HCT116 (cell line): ENCODE measurements around the gene HOOK1. TPM values are rescaled to one million over a fixed set of nuclear protein-coding genes. Genes with fewer than 3 reads are reported as not detected.

Experiments
- ATAC-seq: fragments of 200-7000 bp; cut with Tn5 transposase; 2 replicates; pipeline ENCODE4 v1.9.1; 2020; ENCODE audit warnings: mild to moderate bottlenecking, moderate library complexity
- BruUV-seq: library from RNA; stranded (reverse); fragments of 400-500 nt; replicated peaks from 2 replicates; lab custom pipeline; 2021; lab: Mats Ljungman, UMichigan
- CTCF ChIA-PET: fragments of 300-600 bp; sonication (Branson Sonifier 250); formaldehyde crosslinking; loops from one replicate; lab custom pipeline; 2021; ENCODE audit warnings: antibody characterized with exemption; lab: Charles Lee
- POLR2A ChIA-PET: fragments of 300-600, 350-600 bp; sonication (Branson Sonifier 250); formaldehyde crosslinking; loops from one replicate; lab custom pipeline; 2021; ENCODE audit warnings: antibody characterized with exemption; lab: Charles Lee
- RAD21 ChIA-PET, 2 experiments: fragments of 300-600 bp; sonication (Branson Sonifier 250); formaldehyde crosslinking; loops; one replicate each; lab custom pipeline; 2023; ENCODE audit warnings: low total read pairs in 2 of 2; ENCODE audit not compliant: uncharacterized antibody in 2 of 2, unreplicated experiment in 2 of 2, low non-redundant PET in 1 of 2; lab: Charles Lee
- DNase-seq: peaks from one replicate; pipeline ENCODE4 v3.0.0-alpha.2; 2010; ENCODE audit warnings: low read depth, low spot score
- H2AFZ ChIP-seq: fragments of 200-600 bp; shearing (Covaris generic), sonication (generic); 2 replicates; pipeline ENCODE4 v1.6.1; 2017; ENCODE audit warnings: low read depth, mixed run types, mixed read lengths, antibody characterized with exemption, low read length; ENCODE audit not compliant: poor library complexity, severe bottlenecking
- H3K27ac ChIP-seq: 2 replicates; pipeline ENCODE4 v1.5.1; 2012; ENCODE audit warnings: low read depth, low read length
- H3K27me3 ChIP-seq: fragments of 200-600 bp; sonication (generic); 2 replicates; pipeline ENCODE4 v1.6.1; 2016; ENCODE audit warnings: mixed run types, low read length, mixed read lengths; ENCODE audit not compliant: insufficient read depth
- H3K36me3 ChIP-seq, 2 experiments: fragments of 200-500 bp in 1 of 2; fragments of 200-600 bp in 1 of 2; sonication (Bioruptor generic) in 1 of 2; sonication (generic) in 1 of 2; 2 replicates each; pipeline versions ENCODE4 v1.5.1 to v1.6.1; 2014 to 2016; ENCODE audit warnings: low read length in 2 of 2, inconsistent platforms in 1 of 2, mixed read lengths in 1 of 2, mixed run types in 1 of 2; ENCODE audit not compliant: insufficient read depth in 2 of 2, control insufficient read depth in 1 of 2
- H3K4me1 ChIP-seq, 2 experiments: fragments of 200-600 bp in 1 of 2; sonication (generic) in 1 of 2; 2 replicates each; pipeline versions ENCODE4 v1.5.1 to v1.6.1; 2012 to 2017; ENCODE audit warnings: low read length in 2 of 2, inconsistent platforms in 1 of 2, mild to moderate bottlenecking in 1 of 2, mixed read lengths in 1 of 2, mixed run types in 1 of 2, moderate library complexity in 1 of 2; ENCODE audit not compliant: insufficient read depth in 2 of 2, control insufficient read depth in 1 of 2
- H3K4me2 ChIP-seq: fragments of 200-600 bp; sonication (generic); 2 replicates; pipeline ENCODE4 v1.6.1; 2017; ENCODE audit warnings: mixed run types, low read length, mixed read lengths
- H3K4me3 ChIP-seq, 2 experiments: fragments of 200-600 bp in 1 of 2; sonication (generic) in 1 of 2; replicated peaks in 1 of 2; 2 replicates each; pipeline ENCODE4 v1.5.1; 2011 to 2016; ENCODE audit warnings: low read length in 2 of 2, control low read depth in 1 of 2, low read depth in 1 of 2, mild to moderate bottlenecking in 1 of 2, mixed read lengths in 1 of 2, mixed run types in 1 of 2
- H3K79me2 ChIP-seq: fragments of 200-600 bp; sonication (generic); 2 replicates; pipeline ENCODE4 v1.6.1; 2017; ENCODE audit warnings: mild to moderate bottlenecking, mixed run types, low read length, moderate library complexity, mixed read lengths; ENCODE audit not compliant: insufficient read depth
- H3K9ac ChIP-seq: fragments of 200-600 bp; sonication (generic); 2 replicates; pipeline ENCODE4 v1.6.1; 2016; ENCODE audit warnings: low read length, mixed read lengths
- H3K9me2 ChIP-seq: fragments of 200-600 bp; sonication (generic), shearing (Covaris generic); 2 replicates; pipeline ENCODE4 v1.6.1; 2017; ENCODE audit warnings: mixed run types, mild to moderate bottlenecking, moderate library complexity; ENCODE audit not compliant: insufficient read depth
- H3K9me3 ChIP-seq, 2 experiments: fragments of 200-500 bp in 1 of 2; fragments of 200-600 bp in 1 of 2; sonication (Bioruptor generic) in 1 of 2; sonication (generic) in 1 of 2; 2 replicates each; pipeline ENCODE4 v1.6.1; 2014 to 2017; ENCODE audit warnings: low read length in 2 of 2, mixed read lengths in 2 of 2, inconsistent platforms in 1 of 2, low read depth in 1 of 2, mild to moderate bottlenecking in 1 of 2, mixed run types in 1 of 2, moderate library complexity in 1 of 2; ENCODE audit not compliant: control insufficient read depth in 1 of 2, insufficient read depth in 1 of 2
- H4K20me1 ChIP-seq: fragments of 200-600 bp; sonication (generic), shearing (Covaris generic); 2 replicates; pipeline ENCODE4 v1.6.1; 2017; ENCODE audit warnings: mixed run types, mild to moderate bottlenecking, moderate library complexity; ENCODE audit not compliant: insufficient read depth
- CEBPB ChIP-seq: IDR thresholded peaks from 2 replicates; pipeline ENCODE4 v1.6.1; 2012; ENCODE audit warnings: low read depth
- EGR1 ChIP-seq: IDR thresholded peaks from 2 replicates; pipeline ENCODE4 v1.6.1; 2012; ENCODE audit warnings: low read depth
- ELF1 ChIP-seq: IDR thresholded peaks from 2 replicates; pipeline ENCODE4 v1.6.1; 2012; ENCODE audit warnings: low read depth, borderline replicate concordance
- EZH2 ChIP-seq: fragments of 200-600 bp; sonication (generic); IDR thresholded peaks from 2 replicates; pipeline ENCODE4 v1.6.1; 2017; ENCODE audit warnings: antibody characterized with exemption, mixed run types
- EZH2phosphoT487 ChIP-seq: fragments of 200-600 bp; IDR thresholded peaks from 2 replicates; pipeline ENCODE4 v1.6.1; 2018; ENCODE audit warnings: antibody characterized with exemption, borderline replicate concordance
- FOSL1 ChIP-seq: IDR thresholded peaks from 2 replicates; pipeline ENCODE4 v1.6.1; 2012; ENCODE audit warnings: low read depth
- JUND ChIP-seq: IDR thresholded peaks from 2 replicates; pipeline ENCODE4 v1.6.1; 2012
- POLR2A ChIP-seq: IDR thresholded peaks from 2 replicates; pipeline ENCODE4 v1.7.0; 2011; ENCODE audit warnings: borderline replicate concordance; ENCODE audit not compliant: insufficient read depth, insufficient read length; ENCODE audit errors: extremely low read depth
- POLR2AphosphoS5 ChIP-seq: IDR thresholded peaks from 2 replicates; pipeline ENCODE4 v1.6.1; 2011; ENCODE audit warnings: mild to moderate bottlenecking, low read depth, low read length, moderate library complexity
- RAD21 ChIP-seq: IDR thresholded peaks from 2 replicates; pipeline ENCODE4 v1.6.1; 2012; ENCODE audit warnings: low read depth, mild to moderate bottlenecking
- SIN3A ChIP-seq: IDR thresholded peaks from 2 replicates; pipeline ENCODE4 v1.6.1; 2012; ENCODE audit warnings: low read depth
- SP1 ChIP-seq: IDR thresholded peaks from 2 replicates; pipeline ENCODE4 v1.6.1; 2012; ENCODE audit warnings: low read depth
- TCF7L2 ChIP-seq: IDR thresholded peaks from 2 replicates; pipeline ENCODE4 v1.7.0; 2011; ENCODE audit warnings: borderline replicate concordance, inconsistent platforms; ENCODE audit not compliant: insufficient read depth, insufficient read length; ENCODE audit errors: extremely low read depth
- YY1 ChIP-seq: IDR thresholded peaks from 2 replicates; pipeline ENCODE4 v1.6.1; 2011; ENCODE audit warnings: low read length, low read depth, moderate library complexity, mild to moderate bottlenecking; ENCODE audit not compliant: insufficient replicate concordance; ENCODE audit errors: extremely low read depth
- intact Hi-C: fragments of 100-400 bp; cut with micrococcal nuclease; formaldehyde crosslinking; loops from 2 replicates; pipeline ENCODE4 v1.10.0; 2022
- total RNA-seq: library from RNA; stranded (reverse); gene quantifications from one replicate; pipeline ENCODE4 v1.2.1, GENCODE V29; 2021; ENCODE audit not compliant: unreplicated experiment
- TF ChIP-seq, protein P1 (sequence below), 3 experiments: fragments of 200-600 bp in 1 of 3; sonication (generic) in 1 of 3; IDR thresholded peaks in 2 of 3; conservative IDR thresholded peaks in 1 of 3; 2 replicates each; pipeline ENCODE4 v1.5.1; 2012 to 2017; ENCODE audit warnings: low read depth in 2 of 3, low read length in 2 of 3, antibody characterized with exemption in 1 of 3, borderline replicate concordance in 1 of 3, control low read depth in 1 of 3, mild to moderate bottlenecking in 1 of 3, mixed read lengths in 1 of 3, mixed run types in 1 of 3, moderate library complexity in 1 of 3; ENCODE audit not compliant: insufficient read depth in 1 of 3
- TF ChIP-seq, protein P2 (sequence below): IDR thresholded peaks from 2 replicates; pipeline ENCODE4 v1.6.1; 2012; ENCODE audit warnings: low read depth
- TF ChIP-seq, protein P3 (sequence below): IDR thresholded peaks from 2 replicates; pipeline ENCODE4 v1.6.1; 2011; ENCODE audit warnings: mild to moderate bottlenecking, low read length, moderate library complexity; ENCODE audit not compliant: insufficient replicate concordance; ENCODE audit errors: extremely low read depth
- TF ChIP-seq, protein P4 (sequence below): IDR thresholded peaks from 2 replicates; pipeline ENCODE4 v1.6.1; 2012

Gene HOOK1
- total RNA-seq, 1 experiment from 2014 or later, result 30.9 TPM

DNA sequence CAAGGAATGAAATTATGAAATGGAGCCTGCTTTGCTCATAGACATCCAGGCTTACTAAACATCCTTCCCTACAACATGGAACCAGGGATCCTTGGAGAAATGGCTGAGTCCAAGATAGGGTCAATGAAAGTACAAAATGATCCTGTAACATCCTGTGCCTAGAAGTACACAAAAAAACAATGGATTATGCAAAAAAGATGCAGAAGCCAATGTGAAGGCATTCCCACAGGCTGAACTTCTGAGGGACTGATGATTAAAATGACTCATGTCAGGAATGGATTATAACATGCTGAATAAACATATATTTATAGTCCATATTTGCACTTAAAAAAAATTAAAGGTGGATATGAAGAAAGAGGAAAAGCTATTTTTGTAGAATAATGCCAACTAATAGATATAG, 10.4 kb upstream of the HOOK1 start:
- no peaks in the 10 kb centered on the region for H3K9me3 ChIP-seq
- POLR2A ChIA-PET, result interaction anchor here (2.5 kb wide), 1 partner anchor 10 kb away, joined by 6 read pairs; the partner anchor contains the start of gene HOOK1
- H3K4me3 ChIP-seq, result no peak overlapping the region
- H2AFZ ChIP-seq, result no peak overlapping the region
- intact Hi-C loops, result no loop called here
- no peak overlapping the region for H3K9ac ChIP-seq
- TF ChIP-seq SP1 (no peak), EGR1 (no peak), ELF1 (no peak), POLR2AphosphoS5 (no peak), SIN3A (no peak), FOSL1 (no peak), CEBPB (no peak), TCF7L2 (no peak), YY1 (no peak), EZH2 (no peak), POLR2A (no peak), RAD21 (no peak), EZH2phosphoT487 (no peak), JUND (no peak)
- TF ChIP-seq, protein P1, sequence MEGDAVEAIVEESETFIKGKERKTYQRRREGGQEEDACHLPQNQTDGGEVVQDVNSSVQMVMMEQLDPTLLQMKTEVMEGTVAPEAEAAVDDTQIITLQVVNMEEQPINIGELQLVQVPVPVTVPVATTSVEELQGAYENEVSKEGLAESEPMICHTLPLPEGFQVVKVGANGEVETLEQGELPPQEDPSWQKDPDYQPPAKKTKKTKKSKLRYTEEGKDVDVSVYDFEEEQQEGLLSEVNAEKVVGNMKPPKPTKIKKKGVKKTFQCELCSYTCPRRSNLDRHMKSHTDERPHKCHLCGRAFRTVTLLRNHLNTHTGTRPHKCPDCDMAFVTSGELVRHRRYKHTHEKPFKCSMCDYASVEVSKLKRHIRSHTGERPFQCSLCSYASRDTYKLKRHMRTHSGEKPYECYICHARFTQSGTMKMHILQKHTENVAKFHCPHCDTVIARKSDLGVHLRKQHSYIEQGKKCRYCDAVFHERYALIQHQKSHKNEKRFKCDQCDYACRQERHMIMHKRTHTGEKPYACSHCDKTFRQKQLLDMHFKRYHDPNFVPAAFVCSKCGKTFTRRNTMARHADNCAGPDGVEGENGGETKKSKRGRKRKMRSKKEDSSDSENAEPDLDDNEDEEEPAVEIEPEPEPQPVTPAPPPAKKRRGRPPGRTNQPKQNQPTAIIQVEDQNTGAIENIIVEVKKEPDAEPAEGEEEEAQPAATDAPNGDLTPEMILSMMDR (IDR thresholded peaks at IDR 0.05 in 2 of 3, conservative IDR thresholded peaks at IDR 0.05 in 1 of 3; ENCODE audit: borderline replicate concordance in 1 of 3, insufficient read depth in 1 of 3, low read depth in 2 of 3, low read length in 2 of 3), result no peak
- TF ChIP-seq, protein P2, sequence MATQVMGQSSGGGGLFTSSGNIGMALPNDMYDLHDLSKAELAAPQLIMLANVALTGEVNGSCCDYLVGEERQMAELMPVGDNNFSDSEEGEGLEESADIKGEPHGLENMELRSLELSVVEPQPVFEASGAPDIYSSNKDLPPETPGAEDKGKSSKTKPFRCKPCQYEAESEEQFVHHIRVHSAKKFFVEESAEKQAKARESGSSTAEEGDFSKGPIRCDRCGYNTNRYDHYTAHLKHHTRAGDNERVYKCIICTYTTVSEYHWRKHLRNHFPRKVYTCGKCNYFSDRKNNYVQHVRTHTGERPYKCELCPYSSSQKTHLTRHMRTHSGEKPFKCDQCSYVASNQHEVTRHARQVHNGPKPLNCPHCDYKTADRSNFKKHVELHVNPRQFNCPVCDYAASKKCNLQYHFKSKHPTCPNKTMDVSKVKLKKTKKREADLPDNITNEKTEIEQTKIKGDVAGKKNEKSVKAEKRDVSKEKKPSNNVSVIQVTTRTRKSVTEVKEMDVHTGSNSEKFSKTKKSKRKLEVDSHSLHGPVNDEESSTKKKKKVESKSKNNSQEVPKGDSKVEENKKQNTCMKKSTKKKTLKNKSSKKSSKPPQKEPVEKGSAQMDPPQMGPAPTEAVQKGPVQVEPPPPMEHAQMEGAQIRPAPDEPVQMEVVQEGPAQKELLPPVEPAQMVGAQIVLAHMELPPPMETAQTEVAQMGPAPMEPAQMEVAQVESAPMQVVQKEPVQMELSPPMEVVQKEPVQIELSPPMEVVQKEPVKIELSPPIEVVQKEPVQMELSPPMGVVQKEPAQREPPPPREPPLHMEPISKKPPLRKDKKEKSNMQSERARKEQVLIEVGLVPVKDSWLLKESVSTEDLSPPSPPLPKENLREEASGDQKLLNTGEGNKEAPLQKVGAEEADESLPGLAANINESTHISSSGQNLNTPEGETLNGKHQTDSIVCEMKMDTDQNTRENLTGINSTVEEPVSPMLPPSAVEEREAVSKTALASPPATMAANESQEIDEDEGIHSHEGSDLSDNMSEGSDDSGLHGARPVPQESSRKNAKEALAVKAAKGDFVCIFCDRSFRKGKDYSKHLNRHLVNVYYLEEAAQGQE, result no peak
- TF ChIP-seq, protein P3, sequence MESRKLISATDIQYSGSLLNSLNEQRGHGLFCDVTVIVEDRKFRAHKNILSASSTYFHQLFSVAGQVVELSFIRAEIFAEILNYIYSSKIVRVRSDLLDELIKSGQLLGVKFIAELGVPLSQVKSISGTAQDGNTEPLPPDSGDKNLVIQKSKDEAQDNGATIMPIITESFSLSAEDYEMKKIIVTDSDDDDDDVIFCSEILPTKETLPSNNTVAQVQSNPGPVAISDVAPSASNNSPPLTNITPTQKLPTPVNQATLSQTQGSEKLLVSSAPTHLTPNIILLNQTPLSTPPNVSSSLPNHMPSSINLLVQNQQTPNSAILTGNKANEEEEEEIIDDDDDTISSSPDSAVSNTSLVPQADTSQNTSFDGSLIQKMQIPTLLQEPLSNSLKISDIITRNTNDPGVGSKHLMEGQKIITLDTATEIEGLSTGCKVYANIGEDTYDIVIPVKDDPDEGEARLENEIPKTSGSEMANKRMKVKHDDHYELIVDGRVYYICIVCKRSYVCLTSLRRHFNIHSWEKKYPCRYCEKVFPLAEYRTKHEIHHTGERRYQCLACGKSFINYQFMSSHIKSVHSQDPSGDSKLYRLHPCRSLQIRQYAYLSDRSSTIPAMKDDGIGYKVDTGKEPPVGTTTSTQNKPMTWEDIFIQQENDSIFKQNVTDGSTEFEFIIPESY, result no peak
- TF ChIP-seq, protein P4, sequence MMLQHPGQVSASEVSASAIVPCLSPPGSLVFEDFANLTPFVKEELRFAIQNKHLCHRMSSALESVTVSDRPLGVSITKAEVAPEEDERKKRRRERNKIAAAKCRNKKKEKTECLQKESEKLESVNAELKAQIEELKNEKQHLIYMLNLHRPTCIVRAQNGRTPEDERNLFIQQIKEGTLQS, result no peak
- no peaks in the 10 kb centered on the region for H3K79me2 ChIP-seq
- no peaks in the 10 kb centered on the region for H3K4me1 ChIP-seq
- H3K27ac ChIP-seq, result no peak overlapping the region
- ATAC-seq, result no peak
- H3K27me3 ChIP-seq, result no peaks in the 10 kb centered on the region
- H4K20me1 ChIP-seq, result no peaks in the 10 kb centered on the region
- no TSS peak for BruUV-seq
- H3K36me3 ChIP-seq, result no peaks in the 10 kb centered on the region
- no peak overlapping the region for H3K4me2 ChIP-seq
- CTCF ChIA-PET, result no interaction called here
- DNase-seq, result no peak
- RAD21 ChIA-PET, result no interaction called here
- no peaks in the 10 kb centered on the region for H3K9me2 ChIP-seq
